AG20443 (cell line): ENCODE data around the gene IRF7.

ENCODE experiments used
- DNase-seq: peaks from one replicate; pipeline ENCODE4 v3.0.0; 2012; ENCODE audit warnings: low spot score, mixed read lengths

The IRF7 gene

GRCh38 chr11:620935-621814 is 5.4 kb upstream of the IRF7 start:
- no peak for DNase-seq

DNA sequence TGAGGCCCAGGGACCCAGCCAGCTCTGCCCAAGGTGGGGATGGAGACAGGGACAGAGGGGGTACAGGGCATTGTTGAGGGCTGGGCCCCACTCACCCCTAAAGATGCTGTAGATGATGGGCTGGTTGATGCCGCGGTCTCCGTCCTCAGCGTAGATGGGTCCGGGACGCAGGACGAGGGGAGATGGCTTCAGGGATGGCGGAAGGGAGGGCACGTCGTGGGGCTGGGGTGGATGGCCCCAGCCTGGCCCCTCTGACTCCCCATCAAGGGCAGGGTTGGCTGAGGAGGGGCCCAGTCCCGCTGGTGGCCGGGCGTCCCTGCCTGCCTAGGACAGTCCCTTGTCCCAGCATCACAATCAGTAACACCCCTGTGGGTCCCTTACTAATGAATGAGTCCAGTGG is 4.5 kb upstream of the IRF7 start:
- no peak for DNase-seq

- DNase-seq = no peak
These were observed 3.9 kb upstream of the IRF7 start for GRCh38 chr11:619628-620050.

DNA sequence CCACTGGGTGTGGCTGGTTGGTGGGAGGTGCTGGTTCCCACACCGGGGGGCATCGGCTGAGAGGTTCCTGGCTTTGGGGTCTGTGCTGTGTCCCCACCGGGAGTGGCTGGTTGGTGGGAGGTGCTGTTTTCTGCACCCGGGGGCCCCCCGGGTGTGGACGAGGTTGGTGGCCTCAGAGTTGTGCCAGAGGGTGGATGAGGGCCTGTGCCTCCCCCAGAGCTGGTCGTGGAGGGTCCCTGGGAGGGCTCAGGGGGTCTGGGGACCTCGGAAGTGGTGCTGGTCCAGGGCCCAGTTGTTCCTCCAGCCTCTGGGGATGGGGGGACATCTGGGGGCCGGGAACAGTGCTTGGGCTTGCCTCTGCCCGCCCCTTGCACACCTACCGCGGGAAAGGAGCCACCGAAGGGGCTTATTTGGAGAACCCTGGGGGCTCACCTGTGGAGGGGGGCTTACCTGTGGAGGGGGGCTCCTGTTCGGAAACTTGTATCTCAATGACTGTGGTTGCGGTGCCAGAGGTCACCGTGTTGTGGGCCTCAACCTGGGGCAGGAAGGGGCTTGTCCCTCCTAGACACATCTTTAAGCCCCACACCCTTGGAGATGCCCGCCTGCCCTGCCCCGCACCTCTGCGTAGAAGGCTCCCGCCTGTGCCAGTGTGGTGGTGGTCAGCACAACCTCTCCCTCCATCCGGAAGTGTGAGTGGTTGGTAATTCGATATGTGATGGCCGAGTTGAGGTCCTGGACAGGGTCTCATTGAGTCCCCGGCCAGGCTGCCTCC is 3.3 kb upstream of the IRF7 start:
- DNase-seq = no peak

GRCh38 chr11:617912-618682 is 2.3 kb upstream of the IRF7 start:
- no peak for DNase-seq

- DNase-seq = no peak
These were observed 1.6 kb upstream of the IRF7 start for GRCh38 chr11:617199-617911.

- no peak for DNase-seq
These were observed 809 bp upstream of the IRF7 start for GRCh38 chr11:616320-617198.

DNA sequence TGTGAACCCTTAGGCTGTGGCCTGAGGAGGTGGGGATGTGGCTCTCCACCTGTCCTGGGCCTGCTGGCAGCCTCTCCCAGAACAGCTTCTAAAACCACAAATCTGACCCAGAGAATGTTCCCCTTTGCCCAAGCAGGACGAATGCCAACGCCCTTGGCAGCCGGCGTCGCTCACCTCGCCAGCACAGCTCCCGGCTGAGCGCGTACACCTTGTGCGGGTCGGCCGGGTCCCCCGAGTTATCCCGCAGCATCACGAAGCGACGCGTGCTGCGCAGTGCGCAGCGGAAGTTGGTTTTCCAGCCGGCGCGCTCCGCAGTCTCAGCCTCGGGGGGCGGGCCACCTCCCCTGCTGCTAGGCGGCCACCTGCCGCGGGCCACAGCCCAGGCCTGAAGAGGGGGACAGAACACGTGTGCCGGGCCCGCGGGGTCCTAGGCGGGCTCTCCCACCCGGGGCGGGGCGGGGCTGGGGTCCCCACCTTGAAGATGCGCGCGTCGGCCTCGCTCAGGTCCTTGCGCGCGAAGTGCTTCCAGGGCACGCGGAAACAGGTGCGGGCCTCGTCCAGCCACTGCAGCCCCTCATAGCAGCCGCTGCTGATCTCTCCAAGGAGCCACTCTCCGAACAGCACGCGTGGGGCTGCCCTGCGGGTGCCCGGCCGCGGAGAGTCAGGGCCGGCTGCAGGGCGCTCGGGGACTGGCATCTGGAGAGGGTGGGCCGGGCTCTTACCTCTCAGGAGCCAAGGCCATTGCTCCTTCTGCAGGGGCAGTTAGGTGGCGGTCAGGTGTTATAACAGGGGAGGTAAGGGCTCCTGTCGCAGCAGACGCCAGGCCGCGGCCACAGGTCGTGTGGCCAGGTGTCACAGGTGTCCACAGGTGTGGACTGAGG is 887 bp downstream of the IRF7 start:
- no peak for DNase-seq

- DNase-seq = no peak
These were observed 1.6 kb downstream of the IRF7 start for GRCh38 chr11:614021-614622.

GRCh38 chr11:613369-613968 is 2.3 kb downstream of the IRF7 start:
- no peak for DNase-seq

DNA sequence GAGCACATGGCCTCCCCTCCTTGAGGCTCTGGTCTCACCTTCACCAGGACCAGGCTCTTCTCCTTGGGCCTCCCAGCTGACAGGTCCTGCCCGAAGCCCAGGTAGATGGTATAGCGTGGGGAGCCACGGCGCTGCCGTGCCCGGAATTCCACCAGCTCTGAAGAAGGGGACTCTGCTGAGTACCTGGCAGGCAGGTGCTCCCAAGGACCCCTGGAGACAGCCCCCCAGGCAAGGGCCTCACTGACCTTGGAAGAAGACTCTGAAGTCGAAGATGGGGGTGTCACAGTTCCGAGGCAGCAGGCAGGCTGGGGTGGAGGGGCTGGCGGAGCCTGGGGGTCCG is 2.8 kb downstream of the IRF7 start:
- DNase-seq = no peak

DNA sequence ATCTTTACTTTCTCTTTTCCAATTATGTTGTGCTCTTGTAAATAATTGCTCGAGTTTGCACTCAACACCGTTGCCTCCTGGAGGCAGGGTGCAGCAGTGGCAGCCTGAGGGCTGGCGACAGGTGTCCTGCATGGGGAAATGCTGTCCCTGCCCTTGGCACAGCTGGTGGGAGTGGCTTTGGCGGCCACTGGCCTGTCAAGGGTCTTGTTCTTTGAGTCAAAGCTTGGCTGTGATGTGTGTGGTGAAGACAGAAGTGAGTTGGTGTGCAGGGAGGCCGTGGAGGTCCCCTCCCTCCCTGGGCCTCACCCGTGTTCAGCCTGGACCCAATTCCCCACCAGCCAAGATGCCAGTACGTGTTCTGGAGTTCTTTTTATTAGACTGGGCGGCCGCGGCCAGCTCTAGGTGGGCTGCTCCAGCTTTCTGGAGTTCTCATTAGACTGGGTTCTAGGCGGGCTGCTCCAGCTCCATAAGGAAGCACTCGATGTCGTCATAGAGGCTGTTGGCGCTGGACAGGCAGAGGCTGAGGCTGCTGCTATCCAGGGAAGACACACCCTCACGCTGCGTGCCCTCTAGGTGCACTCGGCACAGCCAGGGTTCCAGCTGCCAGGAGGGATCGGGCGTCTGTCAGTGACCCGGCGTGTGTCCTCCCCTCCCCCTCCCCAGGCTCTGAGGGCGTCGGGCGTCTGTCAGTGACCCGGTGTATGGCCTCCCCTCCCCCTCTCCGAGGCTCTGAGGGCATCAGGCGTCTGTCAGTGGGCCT is 3.4 kb downstream of the IRF7 start:
- DNase-seq = peak; percentile 42

DNA sequence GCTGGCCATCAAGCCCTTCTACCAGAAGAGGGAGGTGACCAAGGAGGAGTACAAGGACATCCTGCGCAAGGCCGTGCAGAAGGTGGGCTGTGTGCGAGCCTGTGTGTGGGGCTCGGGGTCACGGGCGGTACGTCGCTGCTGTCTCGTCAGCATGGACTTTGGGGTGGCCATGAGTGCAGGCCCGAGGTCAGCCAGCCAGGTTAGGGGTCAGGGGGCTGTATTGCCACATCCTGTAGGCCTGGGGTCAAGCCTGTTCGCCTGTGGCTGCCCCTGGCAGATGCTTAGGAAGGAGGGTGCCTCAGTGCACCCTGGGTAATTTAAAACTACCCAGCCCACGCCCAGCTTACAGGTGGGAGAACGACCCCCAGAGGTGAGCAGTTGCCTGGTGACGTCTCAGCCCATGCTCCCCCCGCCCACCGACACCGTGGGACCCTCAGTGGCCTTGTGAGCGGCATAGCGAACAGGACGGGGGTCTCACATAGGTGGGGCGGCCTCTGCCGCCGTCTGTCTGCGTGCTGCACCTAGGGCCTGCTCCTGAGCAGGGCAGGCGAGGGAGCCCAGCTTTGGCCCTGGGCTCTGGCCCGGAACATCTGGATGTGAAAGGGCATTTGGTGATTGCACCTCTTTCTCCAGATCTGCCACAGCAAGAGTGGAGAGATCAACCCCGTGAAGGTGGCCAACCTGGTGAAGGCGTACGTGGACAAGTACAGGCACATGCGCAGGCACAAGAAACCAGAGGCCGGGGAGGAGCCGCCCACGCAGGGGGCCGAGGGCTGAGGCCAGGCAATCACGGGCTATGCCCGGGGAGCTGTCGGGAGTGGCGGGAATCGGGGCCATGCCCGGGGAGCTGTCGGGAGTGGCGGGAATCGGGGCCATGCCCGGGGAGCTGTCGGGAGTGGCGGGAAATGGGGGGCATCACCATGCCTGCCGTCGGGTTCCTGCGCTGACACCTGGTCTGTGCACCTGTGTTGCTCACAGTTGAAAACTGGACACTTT is 4.5 kb downstream of the IRF7 start:
- DNase-seq = no peak

DNA sequence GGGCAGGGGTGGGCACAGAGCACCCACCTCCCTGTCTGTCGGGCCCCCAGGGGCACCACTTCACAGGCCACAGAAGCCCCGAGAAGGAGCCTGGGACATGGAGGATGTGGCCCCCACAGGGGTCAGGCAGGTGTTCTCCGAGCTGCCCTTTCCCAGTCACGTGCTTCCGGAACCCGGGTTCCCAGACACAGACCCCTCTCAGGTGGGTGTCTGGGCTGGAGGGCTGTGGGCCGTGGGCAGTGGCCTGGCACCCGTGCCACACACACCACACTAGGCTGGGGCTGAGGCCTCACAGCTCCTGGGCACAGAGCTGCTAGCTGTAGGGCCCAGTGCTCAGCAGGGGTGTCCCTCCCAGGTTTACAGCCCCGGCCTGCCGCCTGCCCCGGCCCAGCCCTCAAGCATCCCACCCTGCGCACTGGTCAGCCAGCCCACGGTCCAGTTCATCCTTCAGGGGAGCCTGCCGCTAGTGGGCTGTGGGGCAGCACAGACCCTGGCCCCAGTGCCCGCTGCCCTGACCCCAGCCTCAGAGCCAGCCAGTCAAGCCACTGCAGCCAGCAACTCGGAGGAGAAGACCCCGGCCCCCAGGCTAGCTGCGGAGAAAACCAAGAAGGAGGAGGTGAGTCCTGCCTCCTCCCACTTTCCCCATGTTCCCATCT is 5.5 kb downstream of the IRF7 start:
- DNase-seq = no peak

GRCh38 chr11:609341-609811 is 6.4 kb downstream of the IRF7 start:
- DNase-seq = no peak

DNA sequence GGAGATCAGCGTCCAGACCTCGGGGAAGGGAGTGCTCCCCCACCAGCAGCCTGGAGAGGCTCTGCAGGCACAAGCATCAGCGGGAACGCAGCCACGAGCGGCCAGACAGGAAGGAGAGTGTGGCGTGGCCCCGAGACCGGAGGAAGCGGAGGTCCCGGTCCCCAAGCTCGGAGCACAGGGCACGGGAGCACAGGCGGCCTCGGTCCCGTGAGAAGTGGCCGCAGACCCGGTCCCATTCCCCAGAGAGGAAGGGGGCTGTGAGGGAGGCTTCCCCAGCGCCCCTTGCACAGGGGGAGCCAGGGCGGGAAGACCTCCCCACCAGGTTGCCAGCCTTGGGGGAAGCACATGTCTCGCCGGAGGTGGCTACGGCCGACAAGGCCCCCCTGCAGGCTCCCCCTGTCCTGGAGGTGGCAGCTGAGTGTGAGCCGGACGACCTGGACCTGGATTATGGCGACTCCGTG is 6.9 kb downstream of the IRF7 start:
- no peak for DNase-seq
